Coronary artery (tissue), 2 donors: ENCODE data around the gene KLF13.
A peak's percentile ranks its signal among the peaks of the same experiment; 100 is the strongest.

Source experiments
- DNase-seq: peaks from one replicate; pipeline ENCODE4 v3.0.0-alpha.2; 2017; ENCODE audit warnings: low spot score
- H3K27ac ChIP-seq, 2 donors: fragments of 200-600 bp; sonication (generic); one replicate each; pipeline ENCODE4 v1.5.1; 2016 to 2019
- H3K4me3 ChIP-seq: fragments of 200-600 bp; sonication (generic); 2 replicates; pipeline ENCODE4 v1.5.1; 2016; ENCODE audit warnings: mild to moderate bottlenecking, moderate library complexity
- TF ChIP-seq, protein P1 (sequence below): fragments of 200-600 bp; sonication (generic); IDR thresholded peaks from one replicate; pipeline ENCODE4 v1.5.1; 2019; ENCODE audit warnings: antibody characterized with exemption

KLF13 gene

DNA sequence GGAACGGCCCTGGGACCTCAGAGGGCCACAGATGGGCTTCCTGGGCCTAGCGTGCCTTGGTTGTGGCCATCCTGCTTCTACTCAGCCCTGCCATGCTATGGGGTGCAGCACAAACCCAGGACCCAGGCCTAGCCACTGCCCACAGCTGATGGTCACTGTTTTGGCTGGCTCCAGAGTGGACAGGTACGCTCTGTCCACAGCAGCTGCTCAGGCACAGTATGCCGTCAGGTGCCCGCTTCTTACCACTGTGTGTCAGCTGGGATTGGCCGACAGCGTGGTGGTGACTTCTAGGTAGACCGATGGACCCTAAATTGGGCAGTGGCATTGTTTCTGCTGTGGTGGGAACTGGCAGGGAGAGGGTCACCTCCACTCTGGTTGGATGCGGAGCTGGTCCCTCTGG, 47.3 kb downstream of the KLF13 start:
- TF ChIP-seq, protein P1, sequence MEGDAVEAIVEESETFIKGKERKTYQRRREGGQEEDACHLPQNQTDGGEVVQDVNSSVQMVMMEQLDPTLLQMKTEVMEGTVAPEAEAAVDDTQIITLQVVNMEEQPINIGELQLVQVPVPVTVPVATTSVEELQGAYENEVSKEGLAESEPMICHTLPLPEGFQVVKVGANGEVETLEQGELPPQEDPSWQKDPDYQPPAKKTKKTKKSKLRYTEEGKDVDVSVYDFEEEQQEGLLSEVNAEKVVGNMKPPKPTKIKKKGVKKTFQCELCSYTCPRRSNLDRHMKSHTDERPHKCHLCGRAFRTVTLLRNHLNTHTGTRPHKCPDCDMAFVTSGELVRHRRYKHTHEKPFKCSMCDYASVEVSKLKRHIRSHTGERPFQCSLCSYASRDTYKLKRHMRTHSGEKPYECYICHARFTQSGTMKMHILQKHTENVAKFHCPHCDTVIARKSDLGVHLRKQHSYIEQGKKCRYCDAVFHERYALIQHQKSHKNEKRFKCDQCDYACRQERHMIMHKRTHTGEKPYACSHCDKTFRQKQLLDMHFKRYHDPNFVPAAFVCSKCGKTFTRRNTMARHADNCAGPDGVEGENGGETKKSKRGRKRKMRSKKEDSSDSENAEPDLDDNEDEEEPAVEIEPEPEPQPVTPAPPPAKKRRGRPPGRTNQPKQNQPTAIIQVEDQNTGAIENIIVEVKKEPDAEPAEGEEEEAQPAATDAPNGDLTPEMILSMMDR = no peak
- peak overlapping the region in 1 of 2 donors; percentile 61 for H3K27ac ChIP-seq
- peak overlapping the region; percentile 8 for H3K4me3 ChIP-seq
- no peak for DNase-seq

DNA sequence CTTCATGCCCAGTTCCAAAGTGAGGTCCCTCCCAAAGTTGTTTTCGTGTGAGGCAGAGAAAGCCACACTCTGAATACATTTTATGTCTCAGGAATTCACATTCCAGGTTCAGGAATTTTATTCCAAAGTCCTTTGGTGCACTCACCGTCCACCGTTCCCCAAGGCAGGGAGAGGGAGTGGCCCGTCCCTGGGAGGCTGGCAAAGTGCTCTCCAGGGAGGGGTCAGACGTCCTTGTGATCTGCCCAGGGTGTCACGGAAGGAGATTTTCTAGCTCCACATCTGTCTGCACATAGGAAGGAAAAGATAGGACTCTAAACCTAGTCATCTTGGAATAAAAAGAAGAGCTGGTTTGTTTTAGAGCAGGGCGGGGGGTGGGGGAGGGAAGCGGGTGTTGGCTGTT, 47.9 kb downstream of the KLF13 start:
- TF ChIP-seq, protein P1 = no peak
- DNase-seq = no peak
- Histone ChIP-seq H3K4me3 (peak overlapping the region; percentile 8), H3K27ac (peak overlapping the region in 1 of 2 donors; percentile 61)

DNA sequence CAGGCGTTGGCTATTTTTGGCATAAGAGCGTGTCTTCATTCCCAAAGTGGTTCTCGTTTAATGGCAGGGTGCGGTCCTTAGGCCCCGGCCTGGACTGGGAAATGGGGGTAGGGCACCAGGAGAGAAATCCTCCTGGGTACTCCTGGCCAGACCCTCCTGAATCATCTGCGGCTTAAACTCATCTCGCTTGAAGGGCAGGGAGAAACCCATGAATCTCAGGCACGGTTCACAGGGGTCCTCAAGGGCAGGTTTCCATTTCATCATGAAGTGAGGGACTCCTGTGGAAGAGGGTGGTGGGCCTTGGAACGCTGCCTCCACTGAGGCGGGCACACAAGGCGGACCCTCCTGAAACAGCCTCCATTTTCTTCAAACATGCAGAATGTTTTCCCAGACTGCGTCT, 48.4 kb downstream of the KLF13 start:
- Histone ChIP-seq H3K4me3 (no peak overlapping the region), H3K27ac (peak overlapping the region in 1 of 2 donors; percentile 61)
- no peak for DNase-seq
- TF ChIP-seq, protein P1 = no peak

DNA sequence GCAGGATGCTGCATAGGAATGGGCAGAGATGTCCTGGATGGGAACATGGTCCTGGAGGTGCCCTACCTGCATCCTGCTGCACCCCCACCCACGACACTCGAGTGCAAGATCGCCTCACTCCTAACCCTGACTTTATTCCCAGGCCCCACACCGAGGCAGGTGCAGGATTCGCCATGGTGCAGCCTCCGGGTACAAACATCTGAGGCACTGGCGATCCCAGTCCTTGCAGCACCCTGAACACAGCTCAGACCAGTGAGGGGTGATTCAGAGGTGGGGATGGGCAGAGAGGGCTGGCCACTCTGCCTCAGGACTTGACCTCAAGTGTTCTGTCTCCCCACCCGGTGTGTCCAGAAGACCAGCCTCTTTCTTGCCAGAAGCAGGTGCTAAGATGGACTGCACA, 49.1 kb downstream of the KLF13 start:
- TF ChIP-seq, protein P1 = no peak
- H3K27ac ChIP-seq = peak overlapping the region in 1 of 2 donors; percentile 21
- H3K4me3 ChIP-seq = no peak overlapping the region
- DNase-seq = no peak

DNA sequence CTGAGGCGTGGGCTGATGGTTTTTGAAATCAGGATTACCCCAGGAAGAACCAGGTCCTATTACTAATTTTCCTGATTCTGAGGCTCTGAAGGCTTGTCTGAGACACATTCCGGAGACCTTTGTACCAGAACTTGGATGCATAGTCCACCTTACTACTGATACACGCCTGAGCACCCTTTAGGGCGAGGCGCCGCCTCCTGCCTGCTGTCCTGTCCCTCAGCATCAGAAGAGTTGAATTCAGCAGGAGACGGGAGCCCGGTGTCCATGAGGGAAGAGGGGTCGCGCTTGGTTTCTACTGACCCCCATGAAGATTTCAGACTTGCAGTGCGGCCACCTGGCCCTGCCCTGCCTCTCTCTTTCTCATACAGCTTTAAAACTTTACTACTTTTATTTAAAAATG, 49.9 kb downstream of the KLF13 start:
- TF ChIP-seq, protein P1 = no peak

DNA sequence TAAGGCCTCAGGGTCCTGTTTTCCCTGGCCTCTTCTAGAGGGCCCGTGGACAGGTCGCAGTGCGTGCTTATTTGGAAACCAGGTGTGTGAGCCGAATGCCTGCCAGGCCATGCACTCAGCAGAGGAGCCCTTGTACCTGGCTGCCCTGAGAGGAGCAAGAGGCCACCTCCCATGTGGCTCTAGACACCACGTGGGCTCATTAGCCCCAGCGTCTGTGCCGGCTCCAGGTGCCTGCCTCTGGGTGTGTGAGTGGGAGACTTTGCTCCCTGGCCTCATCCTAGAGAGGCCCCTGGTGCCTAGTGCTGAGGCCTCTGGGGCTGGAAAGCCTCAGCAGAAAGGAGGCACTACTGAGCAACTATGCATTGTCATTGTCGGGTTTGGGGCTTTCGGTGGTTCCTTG, 50.4 kb downstream of the KLF13 start:
- Histone ChIP-seq H3K4me3 (no peak overlapping the region), H3K27ac (no peak overlapping the region)
- no peak for DNase-seq
- TF ChIP-seq, protein P1 = no peak

More for the DNA sequence above, 49.9 kb downstream of the KLF13 start:
- no peak overlapping the region for H3K27ac ChIP-seq
- no peak for DNase-seq
- H3K4me3 ChIP-seq = no peak overlapping the region

DNA sequence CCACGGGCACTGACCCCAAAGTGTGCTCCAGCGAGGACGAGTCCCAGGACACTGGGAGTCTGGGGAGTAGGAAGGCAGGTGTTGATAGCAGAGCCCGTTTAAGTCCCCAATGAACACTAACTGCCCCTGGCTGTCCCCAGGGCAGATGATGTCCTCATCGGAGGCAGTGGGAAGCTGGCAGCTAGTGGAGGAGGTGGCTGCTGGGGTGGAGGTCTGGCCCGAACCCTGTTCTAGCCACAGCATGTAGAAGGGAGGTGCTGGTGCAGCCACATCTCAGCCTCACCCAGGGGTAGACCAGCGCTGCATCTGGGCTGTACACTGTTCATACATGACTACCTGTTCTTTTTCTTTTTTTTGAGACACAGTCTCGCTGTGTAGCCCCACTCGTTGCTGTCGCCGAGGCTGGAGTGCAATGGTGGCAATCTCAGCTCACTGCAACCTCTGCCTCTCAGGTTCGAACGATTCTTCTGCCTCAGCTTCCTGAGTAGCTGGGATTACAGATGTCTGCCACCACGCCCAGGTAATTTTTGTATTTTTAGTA, 51.8 kb downstream of the KLF13 start:
- Histone ChIP-seq H3K4me3 (no peak overlapping the region), H3K27ac (peak overlapping the region in 1 of 2 donors; percentile 13)
- TF ChIP-seq, protein P1 = no peak
- no peak for DNase-seq
